Mesendoderm (in vitro differentiated cells): Measurements from ENCODE around the gene EMD.
"Not testable (repeated sequence)": the region's sequence is repeated elsewhere in the genome, so short reads cannot be mapped to it uniquely, and the experiment has no call there.

Experiments
- DNase-seq: peaks from one replicate; pipeline ENCODE4 v3.0.0; 2013
- H2AK5ac ChIP-seq: 2 replicates; pipeline ENCODE4 v1.6.1; 2013; ENCODE audit warnings: low read length, inconsistent platforms
- H2BK120ac ChIP-seq: 2 replicates; pipeline ENCODE4 v1.6.1; 2013; ENCODE audit warnings: low read depth, mild to moderate bottlenecking, low read length, moderate library complexity, mixed read lengths
- H2BK15ac ChIP-seq: replicated peaks from 2 replicates; pipeline ENCODE4 v1.6.1; 2013; ENCODE audit warnings: low read depth, mild to moderate bottlenecking, moderate library complexity
- H2BK5ac ChIP-seq: 2 replicates; pipeline ENCODE4 v1.6.1; 2013; ENCODE audit warnings: low read length, inconsistent platforms
- H3K18ac ChIP-seq: 2 replicates; pipeline ENCODE4 v1.6.1; 2013; ENCODE audit warnings: mild to moderate bottlenecking, low read length, mixed read lengths
- H3K23ac ChIP-seq: one replicate; pipeline ENCODE4 v1.6.1; 2013; ENCODE audit warnings: low read length
- H3K27ac ChIP-seq: 2 replicates; pipeline ENCODE4 v1.5.1; 2013; ENCODE audit warnings: low read depth, mild to moderate bottlenecking, inconsistent platforms, low read length, moderate library complexity
- H3K27me3 ChIP-seq: 2 replicates; pipeline ENCODE4 v1.6.1; 2013; ENCODE audit warnings: low read length, control low read depth, mild to moderate bottlenecking, inconsistent platforms; ENCODE audit not compliant: insufficient read depth, poor library complexity
- H3K36me3 ChIP-seq: 2 replicates; pipeline ENCODE4 v1.6.1; 2013; ENCODE audit warnings: low read length, inconsistent platforms; ENCODE audit not compliant: control insufficient read depth, insufficient read depth
- H3K4ac ChIP-seq: one replicate; pipeline ENCODE4 v1.6.1; 2013; ENCODE audit warnings: low read depth, mild to moderate bottlenecking, low read length, moderate library complexity
- H3K4me1 ChIP-seq: 2 replicates; pipeline ENCODE4 v1.6.1; 2013; ENCODE audit warnings: low read depth, low read length, inconsistent platforms; ENCODE audit not compliant: control insufficient read depth
- H3K4me2 ChIP-seq: 2 replicates; pipeline ENCODE4 v1.6.1; 2013; ENCODE audit warnings: low read length
- H3K4me3 ChIP-seq: 2 replicates; pipeline ENCODE4 v1.5.1; 2013; ENCODE audit warnings: mild to moderate bottlenecking, low read length
- H3K56ac ChIP-seq: one replicate; pipeline ENCODE4 v1.6.1; 2013; ENCODE audit warnings: low read length
- H3K79me1 ChIP-seq: 2 replicates; pipeline ENCODE4 v1.6.1; 2013; ENCODE audit warnings: low read length, inconsistent platforms
- H3K79me2 ChIP-seq: 2 replicates; pipeline ENCODE4 v1.6.1; 2013; ENCODE audit warnings: mild to moderate bottlenecking, low read length; ENCODE audit not compliant: control insufficient read depth, insufficient read depth
- H3K9ac ChIP-seq: 2 replicates; pipeline ENCODE4 v1.6.1; 2013; ENCODE audit warnings: low read length, inconsistent platforms
- H4K5ac ChIP-seq: one replicate; pipeline ENCODE4 v1.6.1; 2013; ENCODE audit warnings: low read length
- H4K8ac ChIP-seq: one replicate; pipeline ENCODE4 v1.6.1; 2013; ENCODE audit warnings: low read depth, mild to moderate bottlenecking, control low read depth, low read length, moderate library complexity
- WGBS: extraction: QIAGEN DNeasy Blood & Tissue Kit; methylation state at CpG from one replicate; pipeline ENCODE4 v1.1.7; 2013; ENCODE audit warnings: low lambda C conversion rate, missing lambda C conversion rate; ENCODE audit not compliant: insufficient coverage; ENCODE audit errors: extremely low coverage; 5-methylcytosine and 5-hydroxymethylcytosine counted together

The EMD gene

DNA sequence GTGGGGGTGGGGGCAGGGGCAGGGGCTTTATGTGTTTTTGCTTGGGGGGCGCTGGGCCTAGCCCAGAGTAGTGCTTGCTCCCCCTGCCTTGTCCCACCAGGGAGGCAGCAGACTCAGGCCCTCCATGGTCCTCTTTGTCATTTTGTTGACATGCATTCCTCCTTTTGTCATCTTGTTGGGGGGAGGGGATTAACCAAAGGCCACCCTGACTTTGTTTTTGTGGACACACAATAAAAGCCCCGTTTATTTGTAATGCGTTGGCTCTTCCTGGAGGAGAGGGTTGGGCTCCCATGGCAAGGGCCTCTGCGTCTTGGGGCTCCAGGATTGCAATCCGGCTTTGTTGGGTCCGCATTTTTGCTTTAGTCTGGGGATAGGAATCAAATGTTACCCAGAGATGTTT, 2.2 kb downstream of the EMD start:
- H3K4me2 ChIP-seq: no peak overlapping the region
- H3K56ac ChIP-seq: no peak overlapping the region
- WGBS: no CpG with 5 or more reads among the region's 6 CpGs
- H3K18ac ChIP-seq: no peak overlapping the region
- no peak overlapping the region for H3K4me3 ChIP-seq
- H3K36me3 ChIP-seq: no peaks in the 10 kb centered on the region
- H3K4me1 ChIP-seq: no peaks in the 10 kb centered on the region
- H2BK120ac ChIP-seq: no peak overlapping the region
- no peak overlapping the region for H2AK5ac ChIP-seq
- H3K4ac ChIP-seq: no peak overlapping the region
- H3K27me3 ChIP-seq: no peaks in the 10 kb centered on the region
- no peak for DNase-seq
- no peak overlapping the region for H4K5ac ChIP-seq
- H3K79me2 ChIP-seq: peaks cover 4% of the 10 kb centered on the region
- no peak overlapping the region for H3K27ac ChIP-seq
- no peak overlapping the region for H4K8ac ChIP-seq
- no peaks in the 10 kb centered on the region for H3K79me1 ChIP-seq
- no peak overlapping the region for H3K23ac ChIP-seq
- H2BK15ac ChIP-seq: no peak overlapping the region
- H3K9ac ChIP-seq: no peak overlapping the region
- H2BK5ac ChIP-seq: no peak overlapping the region

DNA sequence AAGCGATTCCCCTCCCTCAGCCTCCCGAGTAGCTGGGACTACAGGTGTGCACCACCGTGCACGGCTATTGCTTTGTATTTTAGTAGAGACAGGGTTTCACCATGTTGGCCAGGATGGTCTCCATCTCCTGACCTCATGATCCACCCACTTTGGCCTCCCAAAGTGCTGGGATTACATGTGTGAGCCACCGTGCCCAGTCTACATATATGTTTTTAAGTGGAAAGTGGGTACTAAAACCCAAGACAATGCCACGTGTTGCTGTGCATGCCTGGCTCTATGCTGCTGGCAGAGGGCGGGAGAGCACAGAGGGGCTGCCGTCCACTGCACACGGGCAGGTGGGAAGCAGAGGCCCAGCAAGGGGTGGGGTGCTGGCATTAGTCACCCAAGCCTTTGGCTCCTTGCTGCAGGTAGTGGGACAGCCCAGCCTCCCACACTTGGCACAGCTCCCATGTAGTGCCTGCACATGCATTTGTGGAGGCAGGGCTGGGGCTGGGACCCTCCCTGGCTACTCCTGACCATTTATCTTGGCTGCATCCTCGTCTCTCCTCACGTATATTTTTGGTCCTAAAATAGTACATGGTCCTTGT, 3.5 kb downstream of the EMD start:
- no peak overlapping the region for H3K23ac ChIP-seq
- H3K79me1 ChIP-seq: no peaks in the 10 kb centered on the region
- H3K79me2 ChIP-seq: peaks cover 4% of the 10 kb centered on the region
- H3K9ac ChIP-seq: no peak overlapping the region
- no peak overlapping the region for H4K5ac ChIP-seq
- no peaks in the 10 kb centered on the region for H3K27me3 ChIP-seq
- no peak overlapping the region for H3K4me2 ChIP-seq
- no peak overlapping the region for H4K8ac ChIP-seq
- H3K27ac ChIP-seq: no peak overlapping the region
- no peak overlapping the region for H2AK5ac ChIP-seq
- no peak overlapping the region for H2BK15ac ChIP-seq
- no peak for DNase-seq
- H2BK5ac ChIP-seq: no peak overlapping the region
- H2BK120ac ChIP-seq: no peak overlapping the region
- WGBS: no CpG with 5 or more reads among the region's 11 CpGs
- no peak overlapping the region for H3K4ac ChIP-seq
- no peaks in the 10 kb centered on the region for H3K36me3 ChIP-seq
- H3K4me1 ChIP-seq: no peaks in the 10 kb centered on the region
- H3K56ac ChIP-seq: no peak overlapping the region
- no peak overlapping the region for H3K4me3 ChIP-seq
- no peak overlapping the region for H3K18ac ChIP-seq

- Histone ChIP-seq H3K27ac (no peak overlapping the region), H3K9ac (no peak overlapping the region), H3K4ac (no peak overlapping the region), H3K4me1 (no peaks in the 10 kb centered on the region), H3K56ac (no peak overlapping the region), H3K79me2 (peaks cover 4% of the 10 kb centered on the region), H3K79me1 (no peaks in the 10 kb centered on the region), H3K27me3 (no peaks in the 10 kb centered on the region), H2AK5ac (no peak overlapping the region), H3K4me2 (no peak overlapping the region), H3K4me3 (no peak overlapping the region), H2BK5ac (no peak overlapping the region), H2BK120ac (no peak overlapping the region), H4K5ac (no peak overlapping the region), H3K36me3 (no peaks in the 10 kb centered on the region), H2BK15ac (no peak overlapping the region), H4K8ac (no peak overlapping the region), H3K23ac (no peak overlapping the region), H3K18ac (no peak overlapping the region)
- DNase-seq: no peak
- WGBS: no CpG with 5 or more reads among the region's 14 CpGs
Measured at GRCh38 chrX:154383359-154384283, 4.5 kb downstream of the EMD start.

DNA sequence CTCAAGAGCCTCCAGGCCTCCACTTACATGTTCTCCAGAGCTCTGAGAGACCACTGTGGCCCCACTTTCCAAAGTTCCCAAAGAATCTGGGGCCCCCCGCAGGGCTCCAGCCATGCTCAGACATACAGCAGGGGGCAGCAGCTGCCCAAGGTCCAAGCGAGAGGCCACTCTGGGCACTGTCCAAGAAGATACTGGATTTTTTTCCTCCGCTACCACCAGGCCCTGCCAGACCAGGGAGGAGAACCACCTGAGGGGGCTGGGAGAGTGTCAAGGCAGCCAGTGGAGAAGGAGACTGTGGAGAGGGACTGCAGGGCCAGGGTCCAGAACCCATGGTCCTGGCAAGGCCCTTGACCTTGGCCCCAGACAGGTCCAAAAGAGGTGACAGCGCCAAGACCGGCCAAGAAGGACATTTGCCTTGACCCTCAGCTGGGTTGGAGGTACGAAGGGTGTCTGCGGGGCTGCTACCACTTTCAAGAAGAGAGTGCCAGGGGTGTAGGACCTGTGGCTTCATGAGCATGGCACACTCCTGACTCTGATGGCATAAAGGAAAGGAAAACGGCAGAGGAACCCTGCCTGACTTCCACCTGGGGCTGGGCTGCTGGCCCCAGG, 5.3 kb downstream of the EMD start:
- Histone ChIP-seq H3K79me1 (no peaks in the 10 kb centered on the region), H2BK15ac (no peak overlapping the region), H3K79me2 (peaks cover 4% of the 10 kb centered on the region), H3K4ac (no peak overlapping the region), H3K4me1 (no peaks in the 10 kb centered on the region), H3K4me3 (no peak overlapping the region), H3K27me3 (no peaks in the 10 kb centered on the region), H3K9ac (no peak overlapping the region), H3K36me3 (no peaks in the 10 kb centered on the region), H3K56ac (no peak overlapping the region), H2BK5ac (no peak overlapping the region), H3K27ac (no peak overlapping the region), H2AK5ac (no peak overlapping the region), H4K8ac (no peak overlapping the region), H3K23ac (no peak overlapping the region), H4K5ac (no peak overlapping the region), H3K18ac (no peak overlapping the region), H2BK120ac (no peak overlapping the region), H3K4me2 (no peak overlapping the region)
- no CpG with 5 or more reads among the region's 8 CpGs for WGBS
- DNase-seq: no peak

GRCh38 chrX:154388094-154388493, 9.0 kb downstream of the EMD start:
- not testable (repeated sequence) for DNase-seq, H3K9ac ChIP-seq, H2AK5ac ChIP-seq, H3K4me3 ChIP-seq, H2BK120ac ChIP-seq, H4K5ac ChIP-seq, H3K4me1 ChIP-seq, H3K79me2 ChIP-seq, H3K79me1 ChIP-seq, H3K23ac ChIP-seq, H2BK15ac ChIP-seq, H3K4me2 ChIP-seq, H3K18ac ChIP-seq, H3K27ac ChIP-seq, H3K27me3 ChIP-seq, H3K4ac ChIP-seq, H4K8ac ChIP-seq, H2BK5ac ChIP-seq, H3K56ac ChIP-seq, H3K36me3 ChIP-seq
- no CpG with 5 or more reads among the region's 20 CpGs for WGBS
